OCI-M1 (cell line): Measurements from ENCODE around the gene TBL2.
"Not testable (repeated sequence)": the region's sequence is repeated elsewhere in the genome, so short reads cannot be mapped to it uniquely, and the experiment has no call there.

Source experiments
- DNase-seq: peaks from one replicate; lab custom pipeline; 2025; lab: John Stamatoyannopoulos, UW

TBL2 gene

GRCh38 chr7:73535918-73536317 lies 42.5 kb downstream of the TBL2 start:
- not testable (repeated sequence) for DNase-seq

DNA sequence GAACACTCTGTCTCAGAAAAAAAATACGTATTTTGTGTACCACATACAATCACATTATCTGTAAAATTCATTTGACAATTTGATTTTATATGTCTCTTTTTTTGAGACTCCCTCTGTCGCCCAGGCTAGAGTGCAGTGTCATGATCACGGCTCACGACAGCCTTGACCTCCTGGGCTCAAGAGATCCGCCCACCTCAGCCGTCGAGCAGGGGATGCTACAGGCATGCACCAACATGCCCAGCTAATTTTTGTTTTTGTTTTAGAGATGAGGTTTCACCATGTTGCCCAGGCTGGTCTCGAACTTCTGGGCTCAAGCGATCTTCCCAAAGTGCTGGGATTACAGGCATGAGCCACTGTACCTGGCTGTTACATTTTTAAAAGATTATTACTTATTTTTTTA lies 44.6 kb downstream of the TBL2 start:
- no peak for DNase-seq

- DNase-seq, result no peak
Observed at GRCh38 chr7:73532224-73532623, 46.2 kb downstream of the TBL2 start.

GRCh38 chr7:73530800-73531199 lies 47.6 kb downstream of the TBL2 start:
- DNase-seq, result peak; percentile 77

- peak; percentile 75 for DNase-seq
Observed at GRCh38 chr7:73526896-73527821, 51.2 kb downstream of the TBL2 start.

DNA sequence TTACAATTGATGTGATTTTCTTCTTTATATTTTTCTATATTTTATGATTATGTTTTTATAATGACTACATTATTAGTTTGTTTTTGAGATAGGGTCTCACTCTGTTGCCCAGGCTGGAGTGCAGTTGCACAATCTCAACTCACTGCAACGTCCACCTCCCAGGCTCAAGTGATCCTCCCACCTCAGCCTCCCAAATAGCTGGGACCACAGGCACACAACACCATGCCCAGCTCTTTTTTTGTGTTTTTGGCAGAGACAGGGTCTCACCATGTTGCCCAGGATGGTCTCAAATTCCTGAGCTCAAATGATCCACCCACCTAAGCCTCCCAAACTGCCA lies 52.3 kb downstream of the TBL2 start:
- not testable (repeated sequence) for DNase-seq

DNA sequence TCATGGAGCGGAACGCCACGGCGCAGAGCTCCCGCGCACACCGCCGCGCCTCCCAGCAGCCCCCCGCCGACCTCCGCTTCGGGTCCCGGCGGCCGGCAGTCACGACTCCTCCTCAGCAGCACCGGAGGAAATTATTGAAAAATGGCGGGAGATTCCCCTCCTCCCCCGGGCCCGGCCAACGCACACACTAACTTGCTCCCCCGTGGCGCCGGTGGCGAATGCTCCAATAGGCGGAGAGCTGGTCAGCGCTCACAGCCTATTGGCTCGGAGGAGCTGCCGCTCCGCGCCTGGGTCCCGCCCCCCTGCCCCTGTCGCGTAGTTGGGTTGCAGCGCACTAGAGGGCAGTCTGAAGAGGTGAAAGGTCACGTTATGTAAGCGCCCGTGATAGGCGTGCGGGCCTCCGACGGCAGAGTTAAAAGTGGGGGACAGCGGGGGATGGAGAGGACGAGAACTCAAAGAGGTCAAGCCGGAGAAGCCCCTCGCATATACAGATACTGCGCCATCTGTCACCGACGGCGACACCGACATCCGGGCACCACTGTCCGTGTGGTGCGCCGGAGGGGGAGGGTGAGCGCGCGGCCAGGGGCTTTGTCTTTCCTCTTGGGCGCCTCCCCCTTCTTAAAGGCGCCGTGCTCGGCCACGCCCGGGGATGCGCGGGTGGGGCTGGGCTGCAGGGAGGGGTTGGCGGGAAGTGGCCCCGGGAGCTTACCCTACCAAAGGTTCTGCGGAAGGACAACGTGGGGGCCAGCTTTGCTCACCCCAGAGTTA lies 56.1 kb downstream of the TBL2 start, which contains the start of gene BAZ1B:
Gene BAZ1B (minus strand): TSS at position 189 of the 768 bp plus-strand sequence. CDS start 360 bp downstream, outside the sequence.
- DNase-seq, result peak; percentile 100

DNA sequence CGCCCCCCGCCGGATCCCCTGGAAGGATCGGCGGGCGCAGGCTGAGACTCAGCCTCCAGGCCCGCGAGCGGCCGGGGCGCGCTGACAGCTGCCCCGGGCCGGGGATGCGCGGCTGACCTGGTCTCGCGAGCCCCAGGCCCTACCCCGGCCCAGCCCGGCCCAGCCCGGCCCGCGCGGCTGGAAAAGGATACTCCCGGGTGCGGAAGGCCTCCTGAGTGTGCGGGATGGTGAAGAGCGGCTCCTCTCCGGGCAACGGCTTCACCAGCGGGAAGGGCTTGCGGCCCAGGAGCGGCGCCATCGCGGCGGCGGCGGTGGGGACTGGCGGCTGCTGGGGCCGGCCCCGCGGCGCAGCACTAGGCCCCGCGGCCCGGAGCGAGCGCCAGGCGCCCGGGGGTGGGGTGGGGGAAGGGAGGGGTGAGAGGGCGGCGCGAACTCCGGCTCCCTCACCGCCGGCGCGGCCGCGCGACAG lies 56.7 kb downstream of the TBL2 start:
- peak; percentile 92 for DNase-seq

DNA sequence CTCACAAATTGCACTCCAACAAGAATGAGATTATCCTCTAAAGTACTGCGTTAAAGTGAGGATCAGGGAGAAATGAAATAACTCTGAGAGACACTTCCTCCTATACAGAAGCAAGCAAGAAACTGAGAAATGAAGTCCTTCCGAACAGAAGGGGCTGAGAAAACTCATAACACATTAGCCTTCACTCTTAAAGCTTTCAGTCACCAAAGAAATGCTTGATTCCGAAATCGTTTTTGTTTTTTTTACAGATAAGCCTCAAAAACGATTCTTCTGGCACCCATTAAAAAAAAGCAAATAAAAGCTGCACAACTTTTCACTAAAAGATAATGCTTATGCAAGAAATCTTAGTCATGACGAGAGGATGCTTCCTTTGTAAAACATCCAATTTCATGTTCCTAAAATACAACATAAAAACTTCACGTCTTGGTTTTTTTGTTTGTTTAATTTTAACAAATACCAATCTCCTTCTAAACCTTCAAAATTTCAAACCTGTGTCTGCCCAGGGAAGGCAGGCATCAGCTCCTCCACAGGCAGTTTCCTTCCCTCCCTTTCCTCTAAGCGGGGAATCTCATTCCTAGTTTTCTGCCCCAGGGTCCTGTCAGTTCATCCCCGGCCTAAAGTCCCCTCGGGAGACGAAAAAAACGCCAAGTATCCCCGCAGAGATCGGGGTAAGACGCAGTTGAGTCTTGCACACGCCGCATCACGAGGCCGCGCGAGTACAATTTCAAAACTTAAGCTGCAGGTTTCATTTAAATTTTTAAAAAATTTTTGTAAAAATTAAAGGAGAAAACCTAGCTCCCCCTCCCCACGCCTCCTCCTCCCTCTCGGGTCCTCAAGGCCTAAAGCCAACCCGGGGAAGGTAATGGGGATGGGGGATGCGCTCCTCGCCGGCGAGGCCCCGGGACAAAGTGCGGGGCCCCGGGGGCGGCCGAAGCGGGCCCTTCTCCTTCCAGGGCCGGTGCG lies 57.4 kb downstream of the TBL2 start:
- DNase-seq, result peak; percentile 65

DNA sequence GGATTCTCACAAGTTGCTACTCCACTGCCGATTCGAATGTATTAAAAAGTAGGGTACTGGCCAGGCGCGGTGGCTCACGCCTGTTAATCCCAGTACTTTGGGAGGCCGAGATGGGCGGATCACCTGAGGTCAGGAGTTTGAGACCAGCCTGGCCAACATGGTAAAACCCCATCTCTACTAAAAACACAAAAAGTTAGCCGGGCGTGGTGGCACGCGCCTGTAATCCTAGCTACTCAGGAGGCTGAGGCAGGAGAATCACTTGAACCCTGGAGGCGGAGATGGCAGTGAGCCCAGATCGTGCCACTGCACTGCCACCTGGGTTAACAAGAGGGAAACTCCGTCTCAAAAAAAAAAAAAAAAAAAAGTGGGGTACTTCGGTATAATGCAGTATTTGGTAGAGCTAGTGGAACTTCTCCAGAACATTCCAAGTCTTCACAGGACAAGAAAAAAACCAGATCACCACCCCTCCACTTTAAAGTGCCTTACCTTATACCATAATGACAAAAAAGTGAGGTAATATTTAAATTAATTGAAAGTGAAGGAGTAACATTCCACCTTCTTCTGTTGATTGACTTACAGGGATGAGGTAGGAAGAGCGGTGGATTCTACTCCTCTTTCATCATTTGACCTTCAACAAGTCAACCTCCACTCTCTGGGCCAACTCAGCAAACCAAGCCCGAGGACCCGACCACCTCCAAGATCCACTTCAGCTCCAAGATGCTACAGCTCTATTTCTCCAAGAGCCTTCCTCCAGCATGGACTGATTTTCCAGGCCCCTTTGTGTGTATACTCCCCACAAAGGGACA lies 58.3 kb downstream of the TBL2 start:
- no peak for DNase-seq

- DNase-seq, result no peak
Observed at GRCh38 chr7:73518470-73518869, 59.9 kb downstream of the TBL2 start.
